Measurements from ENCODE around the gene RPS3. TPM values are rescaled to one million over a fixed set of nuclear protein-coding genes. Genes with fewer than 3 reads are reported as not detected.
"Not testable (repeated sequence)": the region's sequence is repeated elsewhere in the genome, so short reads cannot be mapped to it uniquely, and the experiment has no call there.

Gene RPS3
- total RNA-seq, 1 donor from 2014 or later: 4,635 TPM

GRCh38 chr11:75351541-75351790 is 47.9 kb upstream of the RPS3 start, which contains the start of gene ARRB1:
ARRB1 (minus strand) TSS chr11:75351661; CDS start chr11:75351607, 54 bp downstream.
- ChIA-PET CTCF (no interaction called here), POLR2A (no interaction called here)
- no peak for TF ChIP-seq CTCF (IDR thresholded peaks at IDR 0.05)
- Mint-ChIP-seq H3K9me3 (no peaks in the 10 kb centered on the region), H3K36me3 (ENCODE audit: low read depth) (no peaks in the 10 kb centered on the region), H3K4me3 (peak within 1 kb of the TSS; percentile 81), H3K27ac (peak within 1 kb of the TSS; percentile 8), H3K4me1 (peaks cover 25% of the 10 kb centered on the region), H3K27me3 (peaks cover 11% of the 10 kb centered on the region)
- DNase-seq (no peak), ATAC-seq (ENCODE audit: low read depth) (no peak)
- intact Hi-C loops (cut with micrococcal nuclease): no loop called here

GRCh38 chr11:75351791-75352587 is 47.3 kb upstream of the RPS3 start:
- intact Hi-C loops (cut with micrococcal nuclease): no loop called here
- ATAC-seq (ENCODE audit: low read depth): peak; percentile 73
- Mint-ChIP-seq H3K27me3 (peaks cover 14% of the 10 kb centered on the region), H3K36me3 (ENCODE audit: low read depth) (no peaks in the 10 kb centered on the region), H3K4me1 (peaks cover 24% of the 10 kb centered on the region), H3K4me3 (peak overlapping the region; percentile 81), H3K27ac (no peak overlapping the region), H3K9me3 (no peaks in the 10 kb centered on the region)
- ChIA-PET POLR2A (interaction anchor here (1.3 kb wide), 1 partner anchor 11 kb away, joined by 3 read pairs; no protein-coding TSS in a partner anchor), CTCF (no interaction called here)
- peak; percentile 31 for DNase-seq
- no peak for TF ChIP-seq CTCF (IDR thresholded peaks at IDR 0.05)

- Mint-ChIP-seq H3K27ac (no peak overlapping the region), H3K36me3 (ENCODE audit: low read depth) (no peaks in the 10 kb centered on the region), H3K4me3 (peak overlapping the region; percentile 81), H3K27me3 (peaks cover 18% of the 10 kb centered on the region), H3K4me1 (peaks cover 24% of the 10 kb centered on the region), H3K9me3 (no peaks in the 10 kb centered on the region)
- no peak for TF ChIP-seq CTCF (IDR thresholded peaks at IDR 0.05)
- ATAC-seq (ENCODE audit: low read depth) (no peak), DNase-seq (no peak)
- intact Hi-C loops (cut with micrococcal nuclease): no loop called here
- ChIA-PET CTCF (interaction anchor here (0.7 kb wide), 1 partner anchor 93 kb away, joined by 3 read pairs; no protein-coding TSS in a partner anchor), POLR2A (interaction anchor here (1.3 kb wide), 1 partner anchor 12 kb away, joined by 3 read pairs; no protein-coding TSS in a partner anchor)
Observed at GRCh38 chr11:75352588-75353206, 46.6 kb upstream of the RPS3 start.

GRCh38 chr11:75355051-75355450 is 44.3 kb upstream of the RPS3 start:
- peaks cover 29% of the 10 kb centered on the region for H3K4me1 Mint-ChIP-seq
- no peak overlapping the region for H3K4me3 Mint-ChIP-seq
- H3K27ac Mint-ChIP-seq: no peak overlapping the region
- H3K27me3 Mint-ChIP-seq: peaks cover 22% of the 10 kb centered on the region
- H3K36me3 Mint-ChIP-seq (ENCODE audit: low read depth): no peaks in the 10 kb centered on the region
- intact Hi-C loops (cut with micrococcal nuclease): no loop called here
- no peak for DNase-seq
- TF ChIP-seq CTCF (IDR thresholded peaks at IDR 0.05): no peak
- CTCF ChIA-PET: no interaction called here
- no peak for ATAC-seq (ENCODE audit: low read depth)
- POLR2A ChIA-PET: no interaction called here
- H3K9me3 Mint-ChIP-seq: no peaks in the 10 kb centered on the region

- no peak overlapping the region for H3K4me3 Mint-ChIP-seq
- ChIA-PET CTCF (no interaction called here), POLR2A (no interaction called here)
- no peaks in the 10 kb centered on the region for H3K36me3 Mint-ChIP-seq (ENCODE audit: low read depth)
- TF ChIP-seq CTCF (IDR thresholded peaks at IDR 0.05): no peak
- H3K9me3 Mint-ChIP-seq: no peaks in the 10 kb centered on the region
- no peak overlapping the region for H3K27ac Mint-ChIP-seq
- no peak for ATAC-seq (ENCODE audit: low read depth)
- peaks cover 30% of the 10 kb centered on the region for H3K4me1 Mint-ChIP-seq
- H3K27me3 Mint-ChIP-seq: peaks cover 19% of the 10 kb centered on the region
- intact Hi-C loops (cut with micrococcal nuclease): no loop called here
- no peak for DNase-seq
Observed at GRCh38 chr11:75356613-75357012, 42.7 kb upstream of the RPS3 start.

GRCh38 chr11:75362285-75362684 is 37.0 kb upstream of the RPS3 start:
- not testable (repeated sequence) for H3K27me3 Mint-ChIP-seq

More at GRCh38 chr11:75362285-75362684, 37.0 kb upstream of the RPS3 start:
- DNase-seq; H3K27ac Mint-ChIP-seq; CTCF ChIA-PET; intact Hi-C loops (cut with micrococcal nuclease); H3K36me3 Mint-ChIP-seq (ENCODE audit: low read depth); H3K9me3 Mint-ChIP-seq; ATAC-seq (ENCODE audit: low read depth); POLR2A ChIA-PET; H3K4me3 Mint-ChIP-seq: not testable (repeated sequence)
- peaks cover 27% of the 10 kb centered on the region for H3K4me1 Mint-ChIP-seq
